Transverse colon (tissue), 4 donors: Measurements from ENCODE around the gene TDRD7.

ENCODE experiments used
- CTCF ChIP-seq, 5 experiments: fragments of 200-600 bp in 3 of 5; fragments of 450-650 bp in 2 of 5; sonication (generic) in 3 of 5; IDR thresholded peaks; 1 replicate in 2 of 5; 2 replicates in 3 of 5; pipeline ENCODE4 v1.5.1; 2016 to 2017; ENCODE audit warnings: antibody characterized with exemption in 5 of 5, inconsistent platforms in 3 of 5, mild to moderate bottlenecking in 2 of 5, moderate library complexity in 1 of 5
- EP300 ChIP-seq: sonication (generic); formaldehyde crosslinking; IDR thresholded peaks from one replicate; pipeline ENCODE4 v1.6.1; 2017; ENCODE audit warnings: antibody characterized with exemption, low read depth
- POLR2A ChIP-seq: fragments of 450-650 bp; IDR thresholded peaks from one replicate; pipeline ENCODE4 v1.6.1; 2016; ENCODE audit warnings: antibody characterized with exemption, mild to moderate bottlenecking, moderate library complexity
- POLR2AphosphoS5 ChIP-seq, 3 donors: sonication (generic); formaldehyde crosslinking; IDR thresholded peaks; one replicate each; pipeline ENCODE4 v1.6.1; 2016; ENCODE audit warnings: antibody characterized with exemption in 3 of 3

GRCh38 chr9:97501972-97502221 is 90.0 kb downstream of the TDRD7 start:
- TF ChIP-seq CTCF (IDR thresholded peaks at IDR 0.05) = no peak
- no peak for TF ChIP-seq POLR2A
- no peak for TF ChIP-seq POLR2AphosphoS5 (IDR thresholded peaks at IDR 0.05)
- TF ChIP-seq EP300 = no peak
